T47D (cell line): ENCODE measurements around the gene PPP1R13L.
"Not testable (repeated sequence)": the region's sequence is repeated elsewhere in the genome, so short reads cannot be mapped to it uniquely, and the experiment has no call there.

ENCODE experiments used
- DNase-seq, 2 experiments: peaks; one replicate each; pipeline versions ENCODE4 v3.0.0 to v3.0.0-alpha.2; 2011 to 2012; ENCODE audit warnings: low read depth in 1 of 2, low spot score in 1 of 2
- JUND ChIP-seq: IDR thresholded peaks from 2 replicates; pipeline ENCODE4 v1.6.1; 2012; ENCODE audit warnings: low read depth
- in situ Hi-C: cut with HindIII; loops from 2 replicates; pipeline ENCODE4 v1.10.0; 2016; ENCODE audit warnings: low sequenced_read_pairs, low pct_unique_long_range_greater_than_20kb

Gene PPP1R13L

DNA sequence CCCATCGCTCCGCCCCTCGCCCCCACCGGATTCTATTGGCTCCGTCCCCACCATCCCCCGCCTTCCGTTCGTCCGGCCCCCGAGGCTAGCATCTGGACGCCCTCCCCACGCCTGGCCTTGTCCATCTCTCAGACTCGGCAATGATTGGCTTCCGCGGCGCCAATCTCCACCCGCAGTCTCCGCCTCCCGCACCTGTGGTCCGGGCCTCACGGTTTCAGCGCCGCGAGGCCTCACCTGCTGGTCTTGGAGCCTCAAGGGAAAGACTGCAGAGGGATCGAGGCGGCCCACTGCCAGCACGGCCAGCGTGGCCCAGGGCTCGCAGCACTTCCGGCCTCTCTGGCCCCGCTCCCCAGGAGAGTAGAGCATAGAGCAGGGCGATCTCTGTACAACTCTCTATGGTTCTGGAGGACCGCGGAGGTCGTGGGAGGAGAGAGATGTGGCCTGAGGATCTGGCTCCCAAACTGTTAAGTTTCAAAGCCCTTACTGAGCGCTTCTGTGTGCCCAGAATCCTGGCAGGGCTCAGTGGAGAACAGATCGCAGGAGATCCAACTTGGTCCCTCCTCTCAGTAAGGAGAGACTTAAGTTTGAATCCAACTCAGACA, 18.8 kb upstream of the PPP1R13L start, which contains the start of gene ERCC1:
TSS of gene ERCC1 (minus strand) at position 329 of the 602 bp plus-strand sequence. CDS start 543 bp downstream, outside the sequence.
- peak; percentile 85 to 98 for DNase-seq
- TF ChIP-seq JUND = no peak
- in situ Hi-C loops = no loop called here

GRCh38 chr19:45423033-45423588, 18.2 kb upstream of the PPP1R13L start:
- in situ Hi-C loops = no loop called here
- no peak for TF ChIP-seq JUND
- no peak for DNase-seq

GRCh38 chr19:45421947-45422498, 17.2 kb upstream of the PPP1R13L start:
- TF ChIP-seq JUND = no peak
- no peak for DNase-seq
- in situ Hi-C loops = no loop called here

DNA sequence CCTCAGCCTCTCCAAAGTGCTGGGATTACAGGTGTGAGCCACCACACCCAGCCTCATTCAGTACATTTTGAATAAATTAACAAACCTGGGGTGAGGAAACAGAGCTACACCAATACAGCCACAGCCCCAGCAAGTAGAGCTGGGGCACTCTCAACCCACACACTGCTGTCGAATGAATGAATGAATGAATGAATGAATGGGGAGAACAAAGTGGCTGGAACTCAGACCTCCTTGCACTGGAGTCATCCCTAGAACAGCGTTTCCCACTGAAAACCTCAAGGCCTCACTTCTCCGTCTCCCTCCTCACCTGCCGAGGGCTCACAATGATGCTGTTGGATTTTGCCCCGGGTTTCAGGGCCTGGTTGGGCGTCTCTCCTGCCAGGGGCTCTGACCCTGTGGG, 16.0 kb upstream of the PPP1R13L start:
- no peak for DNase-seq
- in situ Hi-C loops = no loop called here
- TF ChIP-seq JUND = no peak

- DNase-seq = no peak
- no peak for TF ChIP-seq JUND
- in situ Hi-C loops = no loop called here
Measured at GRCh38 chr19:45420356-45420755, 15.5 kb upstream of the PPP1R13L start.

- TF ChIP-seq JUND = no peak
- no peak for DNase-seq
- in situ Hi-C loops = no loop called here
Measured at GRCh38 chr19:45419895-45420294, 15.0 kb upstream of the PPP1R13L start.

GRCh38 chr19:45419396-45419795, 14.5 kb upstream of the PPP1R13L start:
- in situ Hi-C loops = no loop called here
- no peak for TF ChIP-seq JUND
- DNase-seq = no peak

DNA sequence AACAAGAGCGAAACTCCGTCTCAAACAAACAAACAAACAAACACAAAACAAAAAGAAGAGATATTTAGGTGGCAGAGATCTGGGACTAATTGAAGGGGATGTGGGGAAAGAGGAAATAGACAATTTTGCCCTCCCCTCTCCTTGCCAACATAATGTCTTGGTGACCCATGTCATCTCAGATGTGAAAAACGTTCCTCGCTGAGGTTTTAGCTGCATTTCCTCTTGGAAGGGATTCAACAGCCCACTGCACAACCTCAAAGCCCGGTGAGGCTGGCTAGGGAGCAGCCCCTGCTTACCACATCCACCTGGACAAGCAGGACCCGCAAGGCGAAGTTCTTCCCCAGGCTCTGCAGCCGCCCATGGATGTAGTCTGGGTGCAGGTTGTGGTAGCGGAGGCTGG, 13.9 kb upstream of the PPP1R13L start:
- DNase-seq = no peak
- TF ChIP-seq JUND = no peak
- in situ Hi-C loops = no loop called here

DNA sequence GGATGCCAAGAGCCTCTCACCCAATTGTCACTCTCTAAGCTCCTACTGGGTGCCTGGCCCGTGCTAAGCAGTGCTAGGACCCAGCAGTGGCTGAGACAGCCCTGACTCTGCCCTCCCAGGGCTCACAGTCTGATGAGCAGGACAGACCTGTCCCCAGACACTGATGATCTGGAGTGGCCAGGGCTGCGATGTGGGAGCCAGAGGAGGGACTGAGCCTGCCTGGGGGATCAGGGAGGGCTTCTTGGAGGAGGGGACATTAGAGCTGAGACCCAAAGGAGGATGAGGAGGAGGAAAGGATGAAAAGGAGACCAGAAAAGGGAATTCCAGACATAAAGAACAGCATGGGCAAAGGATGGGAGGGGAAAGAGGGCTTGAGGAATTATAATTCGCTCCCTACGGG, 12.3 kb upstream of the PPP1R13L start:
- no peak for DNase-seq
- in situ Hi-C loops = no loop called here
- no peak for TF ChIP-seq JUND

DNA sequence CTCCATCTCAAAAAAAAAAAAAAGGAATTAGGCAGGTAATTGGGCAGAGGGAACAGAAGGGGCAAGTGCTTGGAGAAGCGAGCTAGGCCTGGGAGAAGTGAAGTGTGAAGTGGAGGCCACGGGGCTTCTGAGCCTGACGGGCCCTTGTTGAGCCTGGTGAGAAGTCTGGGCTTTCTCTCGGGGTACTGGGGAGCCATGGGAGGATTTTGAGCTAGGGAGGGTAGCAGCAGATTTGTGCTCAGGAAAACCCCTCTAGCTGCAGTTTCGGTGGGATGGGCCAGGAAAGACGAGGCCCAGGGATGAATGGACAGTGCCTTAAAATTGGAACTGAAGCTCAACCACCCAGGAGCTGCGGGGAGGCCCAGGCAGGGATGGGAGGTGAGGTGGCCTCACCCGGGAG, 9.6 kb upstream of the PPP1R13L start:
- no peak for TF ChIP-seq JUND
- in situ Hi-C loops = no loop called here

GRCh38 chr19:45413497-45413896, 8.6 kb upstream of the PPP1R13L start:
- no peak for DNase-seq
- in situ Hi-C loops = no loop called here
- no peak for TF ChIP-seq JUND

More for the DNA sequence above, 9.6 kb upstream of the PPP1R13L start:
- no peak for DNase-seq

GRCh38 chr19:45410330-45410729, 5.5 kb upstream of the PPP1R13L start:
- DNase-seq, in situ Hi-C loops: not testable (repeated sequence)

GRCh38 chr19:45409557-45409920, 4.7 kb upstream of the PPP1R13L start:
- TF ChIP-seq JUND = no peak
- no peak for DNase-seq
- in situ Hi-C loops = no loop called here
